ENCODE data around the gene PEX6.
A peak's percentile ranks its signal among the peaks of the same experiment; 100 is the strongest.

PEX6 gene

DNA sequence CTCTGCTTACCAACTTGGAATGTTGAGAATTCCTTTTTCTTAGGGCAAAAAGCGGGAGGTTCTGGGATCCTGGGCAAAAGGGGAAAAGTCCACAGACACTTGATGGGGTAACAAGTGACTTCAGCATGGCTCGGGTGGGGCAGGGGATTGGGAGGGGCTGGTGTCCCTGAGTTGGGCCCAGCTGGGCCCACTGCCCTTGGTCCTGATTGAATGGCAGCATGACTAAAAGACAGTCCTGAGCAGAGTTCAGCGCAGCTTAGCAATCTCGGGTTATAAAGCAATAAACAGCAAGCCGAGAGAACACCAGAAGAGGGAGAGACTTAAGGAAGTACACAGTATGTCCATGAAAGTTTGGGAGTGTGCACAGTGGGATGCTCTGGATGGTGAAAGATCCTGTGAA is 10.9 kb upstream of the PEX6 start:
- H3K9me3 ChIP-seq (ENCODE audit: control insufficient read depth, low read depth, low read length): no peaks in the 10 kb centered on the region
- no peak overlapping the region for H3K4me3 ChIP-seq (ENCODE audit: low read length)
- H3K27me3 ChIP-seq (ENCODE audit: control insufficient read depth, insufficient read depth, low read length): no peaks in the 10 kb centered on the region
- H3K9ac ChIP-seq (ENCODE audit: low read length): no peak overlapping the region
- no peaks in the 10 kb centered on the region for H3K4me1 ChIP-seq (ENCODE audit: control insufficient read depth, low read depth, low read length)
- H3K36me3 ChIP-seq (ENCODE audit: control insufficient read depth, low read depth, low read length): peaks cover 18% of the 10 kb centered on the region
- H3K27ac ChIP-seq (ENCODE audit: low read length): no peak overlapping the region

DNA sequence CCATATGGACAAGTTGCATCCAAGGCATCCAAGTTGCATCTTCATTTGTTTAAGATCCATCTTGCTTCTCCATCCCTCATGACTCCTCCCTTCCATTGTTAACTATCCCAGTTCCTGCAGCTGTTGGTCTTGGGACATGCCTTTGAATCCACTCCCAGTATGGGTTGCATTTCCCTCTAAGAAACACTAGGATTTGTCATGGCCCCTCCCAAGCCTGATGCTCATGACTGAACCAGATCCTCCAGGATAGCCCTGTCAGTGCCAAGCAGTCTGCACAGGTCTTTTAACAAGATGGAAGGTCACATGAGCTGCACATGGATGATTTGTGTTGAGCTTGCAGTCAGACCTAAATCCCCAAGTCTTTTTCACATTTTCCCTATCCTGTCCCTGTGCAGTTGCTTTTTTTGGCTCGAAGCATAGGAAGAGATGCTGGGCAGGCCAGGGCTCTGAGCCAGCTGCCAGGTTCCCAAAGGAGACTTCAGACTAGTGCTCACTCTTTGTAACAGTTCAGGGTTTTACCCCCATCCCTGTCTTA is 9.6 kb upstream of the PEX6 start:
- peaks cover 18% of the 10 kb centered on the region for H3K36me3 ChIP-seq (ENCODE audit: control insufficient read depth, low read depth, low read length)
- no peaks in the 10 kb centered on the region for H3K27me3 ChIP-seq (ENCODE audit: control insufficient read depth, insufficient read depth, low read length)
- H3K4me1 ChIP-seq (ENCODE audit: control insufficient read depth, low read depth, low read length): no peaks in the 10 kb centered on the region
- H3K27ac ChIP-seq (ENCODE audit: low read length): no peak overlapping the region
- H3K4me3 ChIP-seq (ENCODE audit: low read length): no peak overlapping the region
- H3K9me3 ChIP-seq (ENCODE audit: control insufficient read depth, low read depth, low read length): no peaks in the 10 kb centered on the region
- H3K9ac ChIP-seq (ENCODE audit: low read length): no peak overlapping the region

DNA sequence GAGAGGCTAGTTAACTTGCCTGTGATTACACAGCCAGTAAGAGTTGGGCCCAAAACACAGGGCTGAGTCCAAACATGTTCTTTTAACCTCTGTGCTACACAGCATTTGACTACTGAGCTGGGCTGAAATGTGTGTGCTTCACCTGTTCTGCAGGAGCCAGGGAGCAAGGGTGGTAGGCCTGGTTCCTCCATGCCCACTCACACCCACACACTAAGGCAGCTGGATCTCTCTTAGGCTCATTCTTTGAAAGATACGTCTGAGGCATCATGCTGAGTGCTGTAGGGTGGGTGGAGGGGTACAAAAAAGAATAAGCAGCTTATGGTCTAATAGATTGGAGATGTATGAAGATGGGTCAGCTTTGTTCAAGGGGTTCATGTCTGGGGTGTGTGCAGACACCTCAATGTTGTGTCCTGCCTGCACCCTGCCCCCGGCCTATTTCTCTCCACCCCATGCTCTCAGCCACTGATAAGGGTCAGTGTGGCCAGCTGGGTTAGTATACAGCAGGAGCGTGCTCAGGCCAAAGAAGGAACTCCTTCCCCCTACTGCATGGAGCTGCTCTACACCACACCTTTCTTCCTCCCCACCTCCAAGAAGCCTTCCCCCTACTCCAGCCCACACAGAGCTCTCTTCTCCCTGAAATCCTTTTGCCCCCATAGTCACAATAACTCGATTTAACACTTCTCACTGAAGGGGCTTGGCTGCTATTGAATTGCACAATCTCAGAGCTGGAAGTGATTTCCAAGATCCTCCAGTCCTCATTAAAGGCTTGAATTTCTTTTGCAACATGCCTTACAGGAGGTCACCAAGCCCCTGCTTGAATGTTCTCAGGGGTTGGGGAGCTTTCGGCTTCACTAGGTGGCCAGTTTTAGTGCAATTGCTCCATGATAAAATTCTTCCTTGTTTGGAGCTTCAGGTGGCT is 8.8 kb upstream of the PEX6 start:
- Histone ChIP-seq H3K9me3 (ENCODE audit: control insufficient read depth, low read depth, low read length) (no peaks in the 10 kb centered on the region), H3K36me3 (ENCODE audit: control insufficient read depth, low read depth, low read length) (peaks cover 18% of the 10 kb centered on the region), H3K9ac (ENCODE audit: low read length) (no peak overlapping the region), H3K27ac (ENCODE audit: low read length) (no peak overlapping the region), H3K27me3 (ENCODE audit: control insufficient read depth, insufficient read depth, low read length) (no peaks in the 10 kb centered on the region), H3K4me1 (ENCODE audit: control insufficient read depth, low read depth, low read length) (no peaks in the 10 kb centered on the region), H3K4me3 (ENCODE audit: low read length) (no peak overlapping the region)

DNA sequence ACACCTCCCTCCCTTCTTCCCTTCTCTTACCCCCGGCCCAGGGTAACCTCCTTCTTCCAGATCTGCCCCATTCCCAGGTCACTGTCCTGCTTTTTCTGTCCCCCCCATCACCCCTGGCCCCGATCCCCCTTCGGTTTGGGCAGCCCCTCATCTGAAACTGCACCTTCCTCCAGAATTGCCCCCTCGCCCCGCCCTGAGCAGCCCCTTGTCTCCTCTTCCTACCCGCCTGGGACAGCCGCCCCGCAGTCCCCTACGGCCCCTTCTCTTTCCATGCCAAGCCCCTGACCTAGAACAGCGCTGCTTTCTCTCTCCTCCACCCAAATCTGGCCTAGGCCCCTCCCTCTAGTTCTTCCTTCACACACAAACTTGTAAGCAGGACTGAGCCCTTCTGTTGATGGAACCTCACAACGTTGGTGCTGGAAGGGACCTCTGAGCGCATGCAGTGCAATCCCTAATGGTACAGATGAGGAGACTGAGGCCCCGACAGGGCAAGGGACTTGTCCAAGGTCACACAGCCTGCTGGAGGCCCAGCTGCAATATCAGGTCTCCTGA is 6.0 kb upstream of the PEX6 start:
- Histone ChIP-seq H3K4me1 (ENCODE audit: control insufficient read depth, low read depth, low read length) (no peaks in the 10 kb centered on the region), H3K27me3 (ENCODE audit: control insufficient read depth, insufficient read depth, low read length) (no peaks in the 10 kb centered on the region), H3K27ac (ENCODE audit: low read length) (no peak overlapping the region), H3K36me3 (ENCODE audit: control insufficient read depth, low read depth, low read length) (peaks cover 9% of the 10 kb centered on the region), H3K9me3 (ENCODE audit: control insufficient read depth, low read depth, low read length) (no peaks in the 10 kb centered on the region), H3K9ac (ENCODE audit: low read length) (peak overlapping the region; percentile 70), H3K4me3 (ENCODE audit: low read length) (peak overlapping the region; percentile 79)

DNA sequence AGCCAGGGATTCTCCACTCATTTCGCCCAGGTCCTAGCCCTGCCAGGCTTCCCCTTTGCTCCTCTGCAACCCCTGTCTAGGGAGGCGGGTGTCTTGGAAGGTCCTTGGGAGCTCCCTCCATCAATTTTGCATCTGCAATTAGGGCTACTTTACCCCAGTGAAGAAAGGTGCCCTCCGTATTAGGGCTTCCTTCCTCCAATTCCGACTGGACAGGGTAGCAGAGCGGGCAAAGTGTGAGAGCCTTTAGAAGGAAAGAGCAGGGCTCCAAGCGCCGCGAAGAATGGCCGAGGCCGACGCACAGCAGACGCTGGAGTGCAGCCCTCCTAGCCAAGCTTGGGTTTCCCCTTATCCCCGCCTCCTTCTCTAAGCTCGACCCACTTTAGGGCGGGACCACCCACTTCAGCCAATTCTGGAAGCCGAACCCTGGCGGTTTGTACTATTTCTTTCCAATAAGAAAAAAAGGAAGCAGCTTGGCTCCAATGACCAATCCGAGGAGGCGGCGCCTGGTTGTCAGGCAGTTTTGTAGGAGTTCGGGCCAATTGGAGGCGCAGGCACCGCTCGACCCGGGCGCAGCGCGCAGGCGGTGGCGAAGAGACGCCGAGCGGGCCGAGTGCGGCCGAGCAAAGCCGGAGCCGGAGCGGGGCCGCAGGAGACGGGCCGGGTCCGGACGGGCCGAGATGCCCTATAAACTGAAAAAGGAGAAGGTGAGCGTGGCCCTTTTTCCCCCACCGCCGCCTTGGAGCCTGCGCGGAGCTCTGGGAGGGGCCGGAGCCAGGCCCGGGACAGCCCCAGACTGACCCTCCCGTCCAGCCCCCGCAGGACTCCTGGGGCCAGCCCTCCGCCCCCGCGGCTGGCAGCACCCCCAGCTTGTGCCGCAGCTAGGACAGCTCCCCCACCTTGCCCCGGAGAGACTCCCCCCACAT is 5.3 kb upstream of the PEX6 start, which contains the start of gene PPP2R5D:
Gene PPP2R5D, plus strand, starts transcription at position 570 of the 923 bp plus-strand sequence. Its CDS starts 108 bp downstream, at position 678.
- Histone ChIP-seq H3K27ac (ENCODE audit: low read length) (peak within 1 kb of the TSS; percentile 82), H3K9me3 (ENCODE audit: control insufficient read depth, low read depth, low read length) (no peaks in the 10 kb centered on the region), H3K36me3 (ENCODE audit: control insufficient read depth, low read depth, low read length) (peaks cover 1% of the 10 kb centered on the region), H3K27me3 (ENCODE audit: control insufficient read depth, insufficient read depth, low read length) (no peaks in the 10 kb centered on the region), H3K4me3 (ENCODE audit: low read length) (peak within 1 kb of the TSS; percentile 79), H3K4me1 (ENCODE audit: control insufficient read depth, low read depth, low read length) (peaks cover 5% of the 10 kb centered on the region), H3K9ac (ENCODE audit: low read length) (peak within 1 kb of the TSS; percentile 70)

DNA sequence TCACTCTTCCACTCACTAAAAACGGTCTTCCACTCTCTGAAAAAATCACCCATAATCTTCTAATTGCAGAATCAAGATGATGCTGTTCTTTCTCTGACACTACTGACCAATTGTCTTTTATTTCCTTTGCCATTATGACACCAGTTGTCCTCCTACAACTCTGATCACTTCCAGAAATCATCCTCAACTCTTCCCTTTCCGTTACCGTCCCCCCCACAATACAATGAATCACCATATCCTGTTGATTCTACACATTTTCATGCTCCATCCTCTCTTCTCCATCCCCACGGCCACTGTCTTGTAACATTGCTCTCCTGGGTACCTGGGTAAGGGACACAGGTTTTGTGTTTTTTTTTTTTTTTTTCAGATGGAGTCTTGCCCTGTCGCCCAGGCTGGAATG is 2.9 kb upstream of the PEX6 start:
- Histone ChIP-seq H3K9ac (ENCODE audit: low read length) (no peak overlapping the region), H3K4me3 (ENCODE audit: low read length) (no peak overlapping the region), H3K4me1 (ENCODE audit: control insufficient read depth, low read depth, low read length) (peaks cover 5% of the 10 kb centered on the region)

DNA sequence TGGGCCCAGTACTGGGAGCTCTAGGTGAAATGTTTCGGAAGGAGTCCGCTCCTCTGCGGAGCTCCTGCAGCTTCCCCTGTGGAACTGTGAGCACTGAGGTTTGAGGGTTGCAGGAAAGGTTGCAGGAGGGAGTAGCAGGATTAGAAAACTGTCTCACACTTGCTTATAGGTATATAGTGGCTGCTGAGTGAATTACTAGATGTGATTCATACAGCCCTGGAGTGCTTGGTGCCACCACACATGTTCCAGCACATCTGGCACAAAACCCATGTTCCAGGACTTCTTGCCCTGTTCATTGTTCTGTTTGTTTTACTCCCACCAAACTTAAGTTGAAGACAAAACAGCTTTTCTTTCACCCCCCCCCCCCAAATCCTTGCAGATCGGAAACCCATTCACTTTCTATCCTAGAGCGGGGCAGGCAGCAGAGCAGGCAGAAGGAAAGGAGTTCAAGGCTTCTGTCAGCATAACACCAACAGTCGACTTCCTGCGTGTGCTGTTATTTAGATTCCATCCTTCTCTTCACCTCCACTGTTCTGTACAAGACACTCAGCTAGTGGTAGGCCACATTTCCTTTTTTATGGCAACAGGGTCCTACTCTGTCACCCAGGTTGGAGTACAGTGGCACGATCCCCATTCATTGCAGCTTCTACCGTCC is 669 bp upstream of the PEX6 start:
- Histone ChIP-seq H3K27me3 (ENCODE audit: control insufficient read depth, insufficient read depth, low read length) (no peaks in the 10 kb centered on the region), H3K4me1 (ENCODE audit: control insufficient read depth, low read depth, low read length) (peaks cover 5% of the 10 kb centered on the region), H3K36me3 (ENCODE audit: control insufficient read depth, low read depth, low read length) (no peaks in the 10 kb centered on the region), H3K9me3 (ENCODE audit: control insufficient read depth, low read depth, low read length) (no peaks in the 10 kb centered on the region), H3K27ac (ENCODE audit: low read length) (peak overlapping the region; percentile 16), H3K9ac (ENCODE audit: low read length) (peak overlapping the region; percentile 50), H3K4me3 (ENCODE audit: low read length) (peak overlapping the region; percentile 61)

More for the DNA sequence above, 2.9 kb upstream of the PEX6 start:
- Histone ChIP-seq H3K27me3 (ENCODE audit: control insufficient read depth, insufficient read depth, low read length) (no peaks in the 10 kb centered on the region), H3K36me3 (ENCODE audit: control insufficient read depth, low read depth, low read length) (no peaks in the 10 kb centered on the region), H3K27ac (ENCODE audit: low read length) (no peak overlapping the region), H3K9me3 (ENCODE audit: control insufficient read depth, low read depth, low read length) (no peaks in the 10 kb centered on the region)

DNA sequence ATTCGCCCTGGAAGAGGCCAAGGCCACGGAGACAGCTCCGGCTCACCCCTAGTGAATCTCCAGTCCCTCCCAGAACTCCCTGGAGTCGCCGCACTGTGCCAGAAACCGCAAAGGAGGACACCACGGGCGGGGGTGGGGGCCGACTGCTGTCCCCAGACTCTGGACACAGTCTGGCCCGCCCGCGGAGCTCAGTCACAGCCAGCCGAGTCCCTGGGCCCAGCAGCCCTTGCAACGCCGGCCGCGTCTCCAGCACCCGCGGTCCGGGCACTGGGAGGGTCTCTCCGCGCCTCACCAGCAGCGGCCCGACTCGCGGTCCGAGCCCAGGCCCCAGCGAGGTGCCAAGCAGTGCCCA is 518 bp downstream of the PEX6 start:
- Histone ChIP-seq H3K9me3 (ENCODE audit: control insufficient read depth, low read depth, low read length) (no peaks in the 10 kb centered on the region), H3K27ac (ENCODE audit: low read length) (no peak overlapping the region), H3K9ac (ENCODE audit: low read length) (peak overlapping the region; percentile 59), H3K36me3 (ENCODE audit: control insufficient read depth, low read depth, low read length) (no peaks in the 10 kb centered on the region), H3K4me3 (ENCODE audit: low read length) (peak overlapping the region; percentile 61), H3K4me1 (ENCODE audit: control insufficient read depth, low read depth, low read length) (peaks cover 5% of the 10 kb centered on the region), H3K27me3 (ENCODE audit: control insufficient read depth, insufficient read depth, low read length) (no peaks in the 10 kb centered on the region)

DNA sequence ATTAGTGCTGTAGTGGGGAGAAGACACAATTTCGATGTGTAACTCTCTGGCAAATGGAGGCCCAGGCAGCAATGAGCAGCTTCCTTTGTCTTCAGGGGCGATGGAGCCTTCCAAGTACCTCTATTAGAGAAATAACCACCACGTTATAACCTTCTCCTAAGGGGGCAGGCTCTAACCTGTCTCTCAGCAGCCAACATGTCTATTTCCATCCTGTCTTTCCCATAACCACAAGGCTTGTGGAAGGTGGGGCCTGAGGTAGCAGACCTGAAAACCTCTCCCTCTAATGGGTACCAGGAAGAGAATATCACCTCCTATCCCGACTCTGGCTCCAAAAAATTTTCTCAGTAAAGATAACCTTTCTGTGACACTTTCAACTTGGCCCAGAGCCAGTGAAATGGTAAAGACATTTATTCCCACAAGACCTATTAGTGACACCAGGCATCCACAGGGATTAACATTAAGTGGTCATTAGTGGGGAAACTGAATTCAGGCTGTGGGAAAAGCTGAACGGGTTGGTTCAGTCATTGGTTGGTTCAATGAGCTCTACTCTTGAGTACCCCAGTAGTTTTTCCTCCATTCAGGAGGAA is 4.0 kb downstream of the PEX6 start:
- Histone ChIP-seq H3K9ac (ENCODE audit: low read length) (no peak overlapping the region), H3K27me3 (ENCODE audit: control insufficient read depth, insufficient read depth, low read length) (no peaks in the 10 kb centered on the region), H3K4me3 (ENCODE audit: low read length) (no peak overlapping the region), H3K9me3 (ENCODE audit: control insufficient read depth, low read depth, low read length) (no peaks in the 10 kb centered on the region), H3K27ac (ENCODE audit: low read length) (no peak overlapping the region), H3K4me1 (ENCODE audit: control insufficient read depth, low read depth, low read length) (peaks cover 5% of the 10 kb centered on the region), H3K36me3 (ENCODE audit: control insufficient read depth, low read depth, low read length) (no peaks in the 10 kb centered on the region)

DNA sequence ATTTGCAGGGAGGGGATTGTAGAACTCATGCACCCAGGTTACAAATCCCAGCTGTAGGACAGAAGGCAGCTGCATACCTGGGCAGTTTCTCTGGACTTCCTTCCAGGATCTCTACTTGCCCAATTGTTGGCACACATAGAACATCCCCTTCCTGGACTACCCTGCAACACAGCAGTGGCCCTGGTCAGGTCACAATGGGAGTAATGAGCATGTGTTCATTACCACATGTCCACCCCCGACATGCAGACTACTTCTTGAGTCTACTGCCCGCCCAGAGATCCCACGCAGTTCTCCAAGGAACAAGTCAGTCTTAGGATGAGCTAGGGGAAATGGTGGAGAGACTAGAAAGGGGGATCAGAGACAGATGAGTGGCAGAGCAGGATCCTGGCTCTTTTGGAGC is 5.1 kb downstream of the PEX6 start:
- no peaks in the 10 kb centered on the region for H3K36me3 ChIP-seq (ENCODE audit: control insufficient read depth, low read depth, low read length)
- H3K9ac ChIP-seq (ENCODE audit: low read length): no peak overlapping the region
- no peaks in the 10 kb centered on the region for H3K27me3 ChIP-seq (ENCODE audit: control insufficient read depth, insufficient read depth, low read length)
- no peak overlapping the region for H3K27ac ChIP-seq (ENCODE audit: low read length)
- no peaks in the 10 kb centered on the region for H3K4me1 ChIP-seq (ENCODE audit: control insufficient read depth, low read depth, low read length)
- H3K4me3 ChIP-seq (ENCODE audit: low read length): no peak overlapping the region
- H3K9me3 ChIP-seq (ENCODE audit: control insufficient read depth, low read depth, low read length): no peaks in the 10 kb centered on the region

Measured in iPS-18a (cell line).